ENCODE results near the gene NFIL3. TPM values are rescaled to one million over a fixed set of nuclear protein-coding genes. Genes with fewer than 3 reads are reported as not detected.

The NFIL3 gene
- total and polyA plus RNA-seq, 2 of the 8 experiments (the other 6 are each of a cell fraction or from before 2014, with no cell fraction given), result 3.4 to 13.5 TPM

DNA sequence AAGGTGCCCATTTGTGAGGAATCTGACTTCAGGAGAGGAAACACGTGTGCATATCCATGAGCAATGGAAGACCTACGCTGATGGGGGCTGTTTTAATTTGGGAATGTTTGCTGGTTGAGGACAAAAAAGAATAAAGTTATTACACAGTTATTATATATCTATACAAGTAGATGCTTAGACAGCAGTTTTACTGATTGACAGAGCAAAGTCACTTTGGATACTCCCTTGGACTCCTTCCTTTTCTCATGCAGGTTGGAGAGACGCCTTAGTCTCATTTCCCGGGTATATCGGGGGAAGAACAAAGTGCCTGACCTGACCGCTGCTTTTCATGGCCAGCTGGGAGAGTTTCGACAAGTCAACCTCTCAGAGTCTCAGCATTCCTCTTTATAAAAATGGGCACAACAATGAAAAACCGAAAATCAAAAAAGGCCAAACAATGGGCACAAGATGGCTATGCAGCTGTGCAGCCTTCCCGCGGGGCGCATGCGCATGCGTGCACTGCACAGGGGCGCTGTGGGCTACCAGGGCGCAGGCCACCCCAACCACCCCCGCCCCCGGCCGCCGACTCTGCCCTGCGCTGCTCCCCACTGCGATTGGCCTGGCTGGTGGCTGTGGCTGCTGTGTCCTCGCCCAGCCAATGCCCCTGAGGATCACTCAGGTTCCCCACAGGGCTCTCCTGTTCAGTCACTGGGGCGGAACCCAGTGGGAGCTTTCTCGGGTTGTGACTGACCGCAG, 18.1 kb downstream of the NFIL3 start:
- Histone ChIP-seq H3K4ac (replicated peaks; ENCODE audit: insufficient read length, low read depth, low read length) (no peak overlapping the region), H3K79me1 (ENCODE audit: low read depth, low read length) (no peaks in the 10 kb centered on the region), H3K23ac (ENCODE audit: insufficient read length) (no peak overlapping the region), H3K14ac (ENCODE audit: insufficient read length) (no peak overlapping the region), H3K23me2 (ENCODE audit: low read depth, low read length) (no peaks in the 10 kb centered on the region), H4K5ac (ENCODE audit: insufficient read length, low read depth, low read length) (no peak overlapping the region), H3K27ac (ENCODE audit: low read depth, low read length) (no peak overlapping the region), H4K91ac (replicated peaks; ENCODE audit: insufficient read length, low read length) (no peak overlapping the region), H3K4me3 (ENCODE audit: extremely low read depth in 1 of 4, insufficient read depth in 2 of 4, low read depth in 3 of 4, low read length in 4 of 4) (no peak overlapping the region), H2BK120ac (replicated peaks; ENCODE audit: low read depth, low read length) (no peak overlapping the region), H2AFZ (ENCODE audit: low read length) (no peak overlapping the region), H3K36me3 (ENCODE audit: control insufficient read depth in 2 of 4, insufficient read depth in 4 of 4, low read length in 3 of 4) (peaks cover 0 to 15% (median 3%) of the 10 kb centered on the region in 4 experiments; a peak in 7 of 8 replicates), H3K27me3 (replicated peaks in 1 of 4; ENCODE audit: control insufficient read depth in 3 of 4, extremely low read depth in 1 of 4, insufficient read depth in 3 of 4, low read length in 3 of 4) (no peaks in the 10 kb centered on the region), H2BK5ac (ENCODE audit: low read depth, low read length) (no peak overlapping the region), H2BK15ac (ENCODE audit: low read length) (no peak overlapping the region), H4K8ac (ENCODE audit: extremely low read depth, insufficient read depth, low read length) (no peak overlapping the region), H3K4me2 (ENCODE audit: insufficient read depth in 1 of 2, low read depth in 2 of 2, low read length in 2 of 2) (no peak overlapping the region), H3K9me3 (ENCODE audit: insufficient read depth in 2 of 2, low read depth in 1 of 2, low read length in 1 of 2) (no peaks in the 10 kb centered on the region), H2BK20ac (ENCODE audit: low read length) (no peak overlapping the region), H2AK5ac (ENCODE audit: low read depth, low read length) (no peak overlapping the region), H3K79me2 (ENCODE audit: control insufficient read depth in 1 of 2, insufficient read depth in 2 of 2, low read length in 2 of 2) (no peaks in the 10 kb centered on the region), H3K4me1 (replicated peaks in 1 of 4; ENCODE audit: control insufficient read depth in 3 of 4, insufficient read depth in 4 of 4, low read length in 3 of 4) (no peaks in the 10 kb centered on the region), H2BK12ac (ENCODE audit: low read depth, low read length) (no peak overlapping the region), H3K9ac (replicated peaks in 1 of 4; ENCODE audit: extremely low read depth in 1 of 4, low read depth in 3 of 4, low read length in 3 of 4) (no peak overlapping the region), H4K20me1 (replicated peaks in 1 of 2; ENCODE audit: control insufficient read depth in 1 of 2, insufficient read depth in 2 of 2, low read length in 2 of 2) (no peaks in the 10 kb centered on the region), H3K56ac (replicated peaks; ENCODE audit: insufficient read length, low read depth, low read length) (no peak overlapping the region), H3K18ac (ENCODE audit: extremely low read depth, low read length) (no peak overlapping the region)
- 91% methylated on average over 25 of the region's 25 CpGs; no CpG with 5 or more reads in 1 of the 2 experiments for WGBS, 2 experiments (ENCODE audit: extremely low coverage in 1 of 2, insufficient coverage in 1 of 2, insufficient read length in 1 of 2, insufficient replicate concordance in 2 of 2, low coverage in 1 of 2, low lambda C conversion rate in 2 of 2, missing lambda C conversion rate in 1 of 2)
- ChIA-PET POLR2A (ENCODE audit: partially characterized antibody) (no interaction called here), CTCF (ENCODE audit: partially characterized antibody) (interaction anchor here (0.6 to 1.2 kb wide), 2 partner anchors 17 to 75 kb away, joined by 3 read pairs; no protein-coding TSS in a partner anchor)
- FAIRE-seq (no peak), DNase-seq (ENCODE audit: low read depth in 1 of 2, low spot score in 2 of 2) (no peak)
- TF ChIP-seq, protein P1, sequence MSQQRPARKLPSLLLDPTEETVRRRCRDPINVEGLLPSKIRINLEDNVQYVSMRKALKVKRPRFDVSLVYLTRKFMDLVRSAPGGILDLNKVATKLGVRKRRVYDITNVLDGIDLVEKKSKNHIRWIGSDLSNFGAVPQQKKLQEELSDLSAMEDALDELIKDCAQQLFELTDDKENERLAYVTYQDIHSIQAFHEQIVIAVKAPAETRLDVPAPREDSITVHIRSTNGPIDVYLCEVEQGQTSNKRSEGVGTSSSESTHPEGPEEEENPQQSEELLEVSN (IDR thresholded peaks at IDR 0.05), result no peak
- TF ChIP-seq NRF1 (IDR thresholded peaks at IDR 0.05; ENCODE audit: low read depth, low read length), result no peak
- TF ChIP-seq TAF1 (IDR thresholded peaks at IDR 0.05; ENCODE audit: low read depth, low read length), result no peak
- TF ChIP-seq POU5F1 (IDR thresholded peaks at IDR 0.05; ENCODE audit: low read depth, low read length), result no peak
- TF ChIP-seq BCL11A (IDR thresholded peaks at IDR 0.05; ENCODE audit: low read depth in 2 of 2, low read length in 2 of 2), result no peak

Measured in H1 (cell line).